ENCODE measurements around the gene DPP7.
A peak's percentile ranks its signal among the peaks of the same experiment; 100 is the strongest.
"Not testable (repeated sequence)": the region's sequence is repeated elsewhere in the genome, so short reads cannot be mapped to it uniquely, and the experiment has no call there.

The DPP7 gene

GRCh38 chr9:137070201-137070905 is 44.2 kb downstream of the DPP7 start, which contains the start of gene SAPCD2:
SAPCD2 (minus strand) TSS chr9:137070557; CDS start chr9:137070460, 97 bp downstream.
- peak; percentile 92 for DNase-seq (ENCODE audit: low spot score)

GRCh38 chr9:137069508-137070091 is 44.9 kb downstream of the DPP7 start:
- DNase-seq (ENCODE audit: low spot score), result peak; percentile 68

GRCh38 chr9:137068539-137069507 is 45.7 kb downstream of the DPP7 start:
- DNase-seq (ENCODE audit: low spot score), result no peak

GRCh38 chr9:137067860-137068538 is 46.5 kb downstream of the DPP7 start:
- DNase-seq (ENCODE audit: low spot score), result peak; percentile 82

- no peak for DNase-seq (ENCODE audit: low spot score)
Observed at GRCh38 chr9:137066096-137066861, 48.3 kb downstream of the DPP7 start.

DNA sequence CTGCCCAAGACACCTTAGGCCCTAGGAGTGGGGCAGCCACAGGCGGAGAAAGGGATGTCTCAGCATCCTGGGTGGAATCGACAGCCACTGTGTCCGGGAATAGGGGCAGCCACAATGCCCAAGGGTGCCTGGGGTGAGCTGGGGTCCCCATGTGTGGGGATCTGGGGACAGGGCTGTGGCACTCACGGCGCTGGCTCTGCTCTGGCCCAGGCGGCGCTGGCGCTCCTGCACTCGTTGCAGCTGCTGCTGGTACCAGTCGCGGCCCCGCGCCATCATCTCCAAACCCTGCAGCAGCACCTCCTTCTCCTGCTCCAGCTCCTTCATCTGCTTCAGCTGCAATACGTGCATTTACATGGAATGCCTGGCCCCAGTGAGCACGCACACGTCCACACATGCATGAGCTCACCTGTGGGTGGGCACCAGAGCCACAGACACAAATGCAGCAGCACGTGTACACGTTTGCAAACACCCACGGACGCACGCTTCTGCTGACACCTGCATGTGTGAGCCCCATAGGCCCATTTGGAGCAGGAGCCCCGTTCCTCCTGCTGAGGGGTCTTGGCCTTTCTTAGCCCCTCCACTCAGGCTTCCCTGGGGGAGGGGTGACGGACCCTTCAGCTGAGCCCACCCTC is 49.1 kb downstream of the DPP7 start:
- no peak for DNase-seq (ENCODE audit: low spot score)

DNA sequence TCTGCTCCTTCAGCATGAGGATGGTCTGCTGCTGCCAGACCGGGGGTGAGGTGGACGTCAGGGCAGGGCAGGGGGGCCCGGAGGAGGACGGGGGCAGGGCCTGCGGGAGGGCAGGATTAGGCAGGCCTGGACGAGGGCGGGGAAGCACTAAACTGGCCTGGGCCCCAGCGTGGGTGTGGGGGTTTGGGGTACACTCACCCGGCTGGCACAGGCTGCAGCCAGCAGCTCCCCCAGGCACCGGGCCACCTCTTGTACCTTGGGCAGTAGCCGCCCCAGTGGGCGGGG is 49.7 kb downstream of the DPP7 start:
- no peak for DNase-seq (ENCODE audit: low spot score)

DNA sequence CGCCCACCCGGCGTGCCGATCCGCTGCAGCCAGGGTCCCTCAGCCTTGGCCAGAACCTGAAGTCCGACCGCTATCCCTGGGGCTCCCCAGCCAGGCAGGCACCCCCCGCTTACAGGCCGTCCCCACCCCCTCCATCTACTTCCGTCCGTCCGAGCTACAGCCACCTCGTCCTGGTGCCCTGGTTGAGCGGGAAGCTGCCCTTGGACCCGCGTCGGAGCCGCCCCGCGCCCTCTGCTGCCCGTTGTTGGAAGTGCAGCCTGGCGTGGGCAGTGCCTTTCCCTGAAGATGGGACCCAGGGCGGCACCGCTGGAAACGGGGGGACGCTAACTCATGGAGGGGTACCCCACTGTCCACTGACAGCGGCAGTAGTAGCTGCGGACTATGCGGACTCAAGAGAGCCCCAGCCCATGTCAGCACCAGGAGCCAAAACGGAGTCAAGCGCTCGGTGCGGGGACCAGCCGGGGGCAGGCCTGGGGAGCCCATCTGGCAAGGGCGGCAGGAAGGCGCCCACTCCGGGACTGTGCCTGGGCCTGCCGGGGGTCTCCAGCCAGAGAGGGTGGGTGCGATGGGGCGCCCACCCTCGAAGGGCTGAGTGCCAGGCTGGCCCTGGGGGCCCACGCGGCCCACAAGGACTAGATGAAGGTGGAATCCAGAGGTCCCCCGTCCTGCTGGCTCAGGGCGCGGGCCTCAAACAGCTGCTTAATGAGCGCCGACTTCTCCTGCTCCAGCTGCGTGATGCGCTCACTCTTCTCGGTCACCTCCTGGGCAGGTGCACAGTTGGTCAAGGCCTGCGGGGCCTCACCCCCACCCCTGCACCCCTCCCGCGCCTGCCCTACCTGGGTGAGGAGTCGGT is 50.3 kb downstream of the DPP7 start:
- DNase-seq (ENCODE audit: low spot score), result peak; percentile 86

DNA sequence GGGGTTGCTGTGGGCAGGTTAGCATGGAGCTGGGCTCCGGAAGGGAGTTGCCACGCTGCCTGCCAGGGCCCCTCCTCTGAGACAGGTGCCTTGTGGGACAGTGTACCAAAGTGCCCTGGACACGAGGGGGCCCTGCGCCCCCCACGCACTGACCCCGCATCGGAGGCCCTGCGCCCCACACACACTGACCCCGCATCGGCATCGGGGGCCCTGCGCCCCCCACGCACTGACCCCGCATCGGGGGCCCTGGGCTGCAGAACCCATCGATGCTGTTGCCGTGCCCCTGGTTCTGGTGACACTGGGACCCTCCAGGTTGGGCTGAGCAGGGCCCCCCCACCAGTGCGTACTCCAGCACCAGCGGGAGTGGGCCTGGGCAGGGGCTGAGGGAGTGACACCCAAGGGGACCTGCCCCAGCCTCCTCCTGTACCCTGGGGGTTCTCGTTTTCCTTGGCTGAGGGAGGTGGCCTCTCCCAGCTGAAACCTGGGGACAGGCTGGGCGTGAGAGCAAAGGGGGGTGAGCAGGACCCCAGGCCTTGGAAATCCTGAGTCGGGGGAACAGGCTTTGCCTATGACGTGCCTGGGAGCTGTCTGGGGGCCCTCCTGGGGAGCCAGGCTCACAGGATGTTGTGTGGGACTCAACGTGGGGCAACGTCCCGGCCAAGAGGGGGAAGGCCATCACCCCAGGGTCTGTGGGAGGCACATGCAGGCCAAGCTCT is 51.1 kb downstream of the DPP7 start:
- DNase-seq (ENCODE audit: low spot score), result no peak

DNA sequence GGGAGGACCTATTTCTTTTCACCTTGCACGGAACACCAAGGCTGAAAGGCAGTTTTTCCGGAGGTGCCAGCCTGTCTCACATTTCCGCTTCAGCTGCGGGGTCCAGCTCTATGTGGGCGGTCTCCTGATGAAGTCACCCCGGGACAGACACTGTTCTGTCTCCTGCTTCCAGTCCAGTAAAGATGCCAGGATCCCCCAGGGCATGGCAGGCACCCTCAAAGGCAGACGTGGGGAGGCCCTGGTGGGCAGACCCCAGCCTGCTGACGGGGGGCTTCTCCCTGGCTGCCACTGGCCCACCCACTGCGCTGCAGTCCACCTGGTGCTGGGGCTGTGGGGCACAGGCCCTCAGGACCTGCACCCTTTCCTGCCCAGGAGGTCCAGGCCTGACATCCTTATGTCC is 51.7 kb downstream of the DPP7 start:
- not testable (repeated sequence) for DNase-seq (ENCODE audit: low spot score)

- DNase-seq (ENCODE audit: low spot score), result no peak
Observed at GRCh38 chr9:137062384-137062783, 52.1 kb downstream of the DPP7 start.
